Osteocyte (in vitro differentiated cells): ENCODE results near the gene AQP7. TPM values are rescaled to one million over a fixed set of nuclear protein-coding genes. Genes with fewer than 3 reads are reported as not detected.

ENCODE experiments used
- DNase-seq: peaks from one replicate; pipeline ENCODE4 v3.0.0; 2021; ENCODE audit warnings: mixed read lengths; ENCODE audit not compliant: unreplicated experiment; ENCODE audit errors: extremely low spot score
- H3K27ac Mint-ChIP-seq: one replicate; pipeline ENCODE4 v1.8.0; 2021; ENCODE audit warnings: mild to moderate bottlenecking, mixed read lengths; ENCODE audit not compliant: unreplicated experiment
- H3K27me3 Mint-ChIP-seq: one replicate; pipeline ENCODE4 v1.8.0; 2021; ENCODE audit warnings: mixed read lengths; ENCODE audit not compliant: unreplicated experiment
- H3K36me3 Mint-ChIP-seq: one replicate; pipeline ENCODE4 v1.8.0; 2021; ENCODE audit warnings: mixed read lengths; ENCODE audit not compliant: unreplicated experiment
- H3K4me1 Mint-ChIP-seq: one replicate; pipeline ENCODE4 v1.8.0; 2021; ENCODE audit warnings: mixed read lengths; ENCODE audit not compliant: unreplicated experiment
- H3K4me3 Mint-ChIP-seq: one replicate; pipeline ENCODE4 v1.8.0; 2021; ENCODE audit warnings: mild to moderate bottlenecking, moderate library complexity, mixed read lengths; ENCODE audit not compliant: unreplicated experiment
- H3K9me3 Mint-ChIP-seq: one replicate; pipeline ENCODE4 v1.8.0; 2021; ENCODE audit warnings: mixed read lengths; ENCODE audit not compliant: unreplicated experiment
- CTCF ChIP-seq: fragments of 200-600 bp; sonication (generic); IDR thresholded peaks from 2 replicates; pipeline ENCODE4 v1.5.0; 2021; ENCODE audit warnings: antibody characterized with exemption, mild to moderate bottlenecking, moderate library complexity
- total RNA-seq: library from RNA; stranded (reverse); gene quantifications from 2 replicates; pipeline ENCODE4 v1.2.1, GENCODE V29; 2021

Gene AQP7
- total RNA-seq, 1 donor from 2014 or later: not detected

DNA sequence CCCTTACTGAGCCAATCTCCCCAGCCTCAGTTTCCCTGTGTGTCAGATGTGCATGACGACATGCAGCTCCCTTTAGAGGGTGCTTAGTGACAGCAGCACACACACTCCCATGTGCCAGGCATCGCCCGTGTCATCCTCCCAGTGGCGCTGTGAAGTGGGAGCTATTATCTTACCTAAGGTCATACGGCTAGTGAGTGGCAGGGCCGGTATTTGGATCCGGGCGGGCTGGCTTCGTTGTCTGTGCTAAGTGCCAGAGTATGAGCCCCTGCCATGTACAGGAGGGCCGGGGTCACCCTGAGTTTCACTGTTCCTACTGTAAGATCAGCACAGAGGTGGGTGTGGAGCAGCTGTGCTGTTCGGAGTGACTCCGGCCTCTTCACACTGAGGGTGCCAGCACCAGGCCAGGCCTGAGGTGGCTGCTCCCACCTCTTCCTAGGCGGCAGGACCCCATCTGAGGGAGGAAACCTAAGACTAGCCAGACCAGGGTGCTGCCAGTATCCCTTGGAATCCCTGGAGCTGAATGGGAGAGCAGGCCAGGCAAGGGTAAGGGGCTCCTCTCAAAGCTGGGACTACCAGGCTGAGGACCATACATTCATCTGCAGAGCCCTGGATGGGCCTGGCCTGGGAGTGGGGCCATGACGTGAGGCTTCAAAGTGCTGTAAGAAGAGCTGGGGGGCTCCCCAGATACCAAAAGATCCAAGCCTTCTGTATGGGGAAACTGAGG lies 22.5 kb downstream of the AQP7 start:
- Mint-ChIP-seq H3K27ac (no peak overlapping the region), H3K4me3 (no peak overlapping the region)
- DNase-seq: no peak

DNA sequence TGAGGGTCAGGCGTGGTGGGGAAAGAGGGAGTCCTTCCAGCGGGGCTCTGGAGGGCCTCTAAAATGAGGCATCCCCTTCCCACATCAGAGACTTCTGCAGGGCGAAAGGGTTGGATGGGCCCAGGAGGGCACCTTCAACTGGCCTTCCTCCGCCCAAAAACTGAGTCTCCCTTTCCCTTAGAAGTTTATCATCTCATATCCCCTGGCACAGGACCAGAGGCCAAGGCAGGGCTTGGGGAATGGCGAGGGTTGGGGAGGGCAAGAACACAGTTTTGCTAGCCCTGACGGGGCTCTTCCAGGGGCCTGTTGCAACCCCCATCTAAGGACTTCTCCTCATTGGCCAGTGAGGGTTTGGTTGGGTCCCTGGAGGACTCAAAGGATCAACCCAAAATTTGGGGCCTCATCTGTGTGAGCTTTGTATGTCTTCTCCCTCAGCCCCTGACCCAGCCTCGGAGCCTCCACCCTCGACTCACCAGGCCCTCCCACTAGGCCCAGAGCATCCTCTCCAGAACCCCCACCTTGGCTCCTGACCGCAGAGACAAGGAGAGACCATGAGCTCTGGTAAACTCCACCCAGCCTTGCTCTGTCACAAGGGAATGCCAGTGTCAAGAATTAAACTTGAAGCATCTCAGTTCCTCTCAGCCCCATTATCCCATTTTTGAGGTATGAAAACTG lies 24.1 kb downstream of the AQP7 start:
- no peaks in the 10 kb centered on the region for H3K27me3 Mint-ChIP-seq
- no peak for TF ChIP-seq CTCF
- H3K27ac Mint-ChIP-seq: no peak overlapping the region
- no peaks in the 10 kb centered on the region for H3K9me3 Mint-ChIP-seq
- H3K4me3 Mint-ChIP-seq: no peak overlapping the region
- DNase-seq: no peak
- H3K36me3 Mint-ChIP-seq: no peaks in the 10 kb centered on the region
- H3K4me1 Mint-ChIP-seq: peaks cover 31% of the 10 kb centered on the region

More for the DNA sequence above, 22.5 kb downstream of the AQP7 start:
- no peak for TF ChIP-seq CTCF
- no peaks in the 10 kb centered on the region for H3K27me3 Mint-ChIP-seq
- peaks cover 19% of the 10 kb centered on the region for H3K4me1 Mint-ChIP-seq
- no peaks in the 10 kb centered on the region for H3K9me3 Mint-ChIP-seq
- no peaks in the 10 kb centered on the region for H3K36me3 Mint-ChIP-seq

GRCh38 chr9:33377089-33377715 lies 25.2 kb downstream of the AQP7 start:
- TF ChIP-seq CTCF: no peak
- no peak for DNase-seq
- Mint-ChIP-seq H3K4me3 (no peak overlapping the region), H3K36me3 (peaks cover 3% of the 10 kb centered on the region), H3K27ac (no peak overlapping the region), H3K27me3 (no peaks in the 10 kb centered on the region), H3K4me1 (peaks cover 35% of the 10 kb centered on the region), H3K9me3 (no peaks in the 10 kb centered on the region)

DNA sequence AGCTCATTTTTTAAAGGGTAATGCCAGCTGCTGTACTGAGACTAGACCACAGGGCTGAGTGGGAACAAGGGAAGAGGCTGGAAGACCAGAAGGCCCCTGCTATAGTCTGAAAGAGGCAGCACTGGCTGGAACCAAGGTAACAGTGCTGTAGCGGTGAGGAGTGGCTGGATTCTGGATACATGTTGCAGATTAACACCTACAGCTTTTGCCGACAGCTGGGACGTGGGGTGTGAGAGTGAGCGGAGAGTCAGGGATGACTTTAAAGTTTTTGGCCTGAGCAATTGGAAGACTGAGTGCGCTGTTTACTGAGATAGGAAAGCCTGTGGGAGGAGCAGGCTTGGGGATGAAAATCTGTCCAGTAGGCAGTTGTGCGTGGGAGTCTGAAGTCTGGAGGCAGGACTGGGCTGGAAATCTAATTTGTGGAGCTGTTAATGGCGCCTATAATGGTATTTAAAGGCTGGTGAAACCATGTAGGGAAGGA lies 26.5 kb downstream of the AQP7 start:
- Mint-ChIP-seq H3K27ac (peak overlapping the region; percentile 3), H3K9me3 (no peaks in the 10 kb centered on the region), H3K4me3 (no peak overlapping the region), H3K4me1 (peaks cover 31% of the 10 kb centered on the region), H3K36me3 (peaks cover 11% of the 10 kb centered on the region), H3K27me3 (no peaks in the 10 kb centered on the region)
- DNase-seq: no peak
- no peak for TF ChIP-seq CTCF
